Endothelial cell of umbilical vein (primary cell): ENCODE data around the gene INPP4B. TPM values are rescaled to one million over a fixed set of nuclear protein-coding genes. Genes with fewer than 3 reads are reported as not detected.

Source experiments
- BruUV-seq: library from RNA; stranded (reverse); fragments of 400-500 nt; replicated peaks from 2 replicates; lab custom pipeline; 2021; lab: Mats Ljungman, UMichigan
- CTCF ChIA-PET: fragments of 300-600, 350-600 bp; sonication (Branson Sonifier 250); formaldehyde crosslinking; loops from one replicate; lab custom pipeline; 2021; ENCODE audit warnings: antibody characterized with exemption, inconsistent platforms; lab: Charles Lee
- POLR2A ChIA-PET: fragments of 300-600, 350-600 bp; sonication (Branson Sonifier 250); formaldehyde crosslinking; loops from one replicate; lab custom pipeline; 2021; ENCODE audit warnings: antibody characterized with exemption, inconsistent platforms; lab: Charles Lee
- DNase-seq: peaks from one replicate; pipeline ENCODE4 v3.0.0-alpha.2; 2011; ENCODE audit warnings: low read depth, low spot score
- FAIRE-seq: peaks from 2 replicates; lab custom pipeline; 2011; peaks lifted over from hg19 to GRCh38; lab: Jason Lieb, UNC
- H2AFZ ChIP-seq: 2 replicates; pipeline ENCODE4 v1.6.0; 2012; ENCODE audit warnings: low read depth, low read length, control low read depth, inconsistent platforms
- H3K27ac ChIP-seq: 2 replicates; pipeline ENCODE4 v1.5.1; 2011; ENCODE audit warnings: low read depth, mild to moderate bottlenecking, control low read depth, low read length, moderate library complexity; ENCODE audit not compliant: insufficient read depth
- H3K27me3 ChIP-seq, 2 experiments: 2 replicates each; pipeline versions ENCODE4 v1.6.0 to v1.6.1; 2011; ENCODE audit warnings: low read length in 2 of 2, mixed read lengths in 1 of 2; ENCODE audit not compliant: control insufficient read depth in 2 of 2, insufficient read depth in 2 of 2
- H3K36me3 ChIP-seq, 2 experiments: 2 replicates in 1 of 2; 3 replicates in 1 of 2; pipeline ENCODE4 v1.5.1; 2011; ENCODE audit warnings: low read length in 2 of 2, mild to moderate bottlenecking in 1 of 2, moderate library complexity in 1 of 2; ENCODE audit not compliant: control insufficient read depth in 2 of 2, insufficient read depth in 2 of 2; ENCODE audit errors: extremely low read depth in 1 of 2
- H3K4me1 ChIP-seq: 3 replicates; pipeline ENCODE4 v1.5.1; 2011; ENCODE audit warnings: mild to moderate bottlenecking, low read length; ENCODE audit not compliant: control insufficient read depth, insufficient read depth; ENCODE audit errors: extremely low read depth
- H3K4me2 ChIP-seq: 2 replicates; pipeline ENCODE4 v1.6.1; 2011; ENCODE audit warnings: low read length, control low read depth, mixed read lengths; ENCODE audit not compliant: insufficient read depth
- H3K4me3 ChIP-seq, 3 experiments: fragments of 200-600 bp in 1 of 3; sonication (generic), shearing (Covaris generic) in 1 of 3; replicated peaks in 1 of 3; 2 replicates each; pipeline ENCODE4 v1.5.1; 2011 to 2016; ENCODE audit warnings: control low read depth in 3 of 3, low read length in 3 of 3, mild to moderate bottlenecking in 2 of 3, inconsistent platforms in 1 of 3, low read depth in 1 of 3, moderate library complexity in 1 of 3; ENCODE audit not compliant: insufficient read depth in 1 of 3
- H3K79me2 ChIP-seq: 2 replicates; pipeline ENCODE4 v1.6.0; 2012; ENCODE audit warnings: low read length, inconsistent platforms; ENCODE audit not compliant: control insufficient read depth, insufficient read depth
- H3K9ac ChIP-seq: replicated peaks from 2 replicates; pipeline ENCODE3; 2011; ENCODE audit warnings: low read length, control low read depth; ENCODE audit not compliant: insufficient read depth; ENCODE audit errors: extremely low read depth
- H3K9me1 ChIP-seq: replicated peaks from 3 replicates; pipeline ENCODE4 v1.6.0; 2011; ENCODE audit warnings: mild to moderate bottlenecking, low read length; ENCODE audit not compliant: control insufficient read depth, insufficient read depth; ENCODE audit errors: extremely low read depth
- H3K9me3 ChIP-seq: replicated peaks from 2 replicates; pipeline ENCODE4 v1.5.1; 2012; ENCODE audit warnings: low read length, inconsistent platforms; ENCODE audit not compliant: control insufficient read depth, insufficient read depth
- H4K20me1 ChIP-seq: replicated peaks from 2 replicates; pipeline ENCODE3; 2011; ENCODE audit warnings: mild to moderate bottlenecking, low read length; ENCODE audit not compliant: control insufficient read depth, insufficient read depth; ENCODE audit errors: extremely low read depth
- EZH2 ChIP-seq: IDR thresholded peaks from 2 replicates; pipeline ENCODE4 v1.6.1; 2012; ENCODE audit warnings: borderline replicate concordance, low read depth, mild to moderate bottlenecking, moderate library complexity, low read length, inconsistent platforms; ENCODE audit not compliant: severe bottlenecking
- FOS ChIP-seq: IDR thresholded peaks from 2 replicates; pipeline ENCODE4 v1.6.1; 2011; ENCODE audit warnings: mild to moderate bottlenecking, low read length, moderate library complexity, borderline replicate concordance; ENCODE audit not compliant: insufficient read depth
- GATA2 ChIP-seq: IDR thresholded peaks from 2 replicates; pipeline ENCODE4 v1.7.0; 2011; ENCODE audit warnings: low read depth, mild to moderate bottlenecking, moderate library complexity, mixed read lengths, low read length; ENCODE audit not compliant: insufficient read length, insufficient read depth
- JUN ChIP-seq: IDR thresholded peaks from 2 replicates; pipeline ENCODE4 v1.6.1; 2011; ENCODE audit warnings: borderline replicate concordance, low read depth; ENCODE audit not compliant: insufficient read length, insufficient read depth
- MYC ChIP-seq: IDR thresholded peaks from one replicate; pipeline ENCODE4 v1.6.1; 2011; ENCODE audit warnings: mild to moderate bottlenecking, low read depth, low read length
- POLR2A ChIP-seq: IDR thresholded peaks from 2 replicates; pipeline ENCODE4 v1.6.1; 2012; ENCODE audit warnings: low read depth, mild to moderate bottlenecking, control low read depth, low read length
- POLR2AphosphoS5 ChIP-seq: IDR thresholded peaks from 2 replicates; pipeline ENCODE4 v1.6.1; 2012; ENCODE audit warnings: low read depth, mild to moderate bottlenecking, control low read depth, low read length, moderate library complexity; ENCODE audit not compliant: insufficient read depth
- dilution Hi-C: fragments of 300-500 bp; cut with MboI; formaldehyde crosslinking; loops from one replicate; pipeline ENCODE4 v1.15.0; 2019; ENCODE audit warnings: low sequenced_read_pairs; ENCODE audit not compliant: extremely low pct_ligation_motif_present
- intact Hi-C: fragments of 100-400 bp; cut with micrococcal nuclease; formaldehyde crosslinking; loops from one replicate; pipeline ENCODE4 v1.10.0; 2022
- polyA plus RNA-seq, 4 experiments: library from polyadenylated mRNA; depleted of rRNA in 3 of 4; stranded (reverse) in 3 of 4; unstranded in 1 of 4; fragments of >200 nt; gene quantifications; 2 replicates each; pipeline versions ENCODE4 v1.2.1 to v1.2.3, GENCODE V29; 2011 to 2012; ENCODE audit warnings: missing spikeins in 1 of 4
- total RNA-seq: library from RNA; stranded (reverse); gene quantifications from 2 replicates; pipeline ENCODE4 v1.2.3, GENCODE V29; 2021
- TF ChIP-seq, protein P1 (sequence below), 2 donors: IDR thresholded peaks; 1 replicate in 1 of 2; 2 replicates in 1 of 2; pipeline ENCODE4 v1.5.1; 2011; ENCODE audit warnings: low read length in 2 of 2, mild to moderate bottlenecking in 2 of 2, moderate library complexity in 2 of 2, control low read depth in 1 of 2, inconsistent platforms in 1 of 2, low read depth in 1 of 2; ENCODE audit not compliant: insufficient read depth in 1 of 2; ENCODE audit errors: extremely low read depth in 1 of 2
- TF ChIP-seq, protein P2 (sequence below): IDR thresholded peaks from 2 replicates; pipeline ENCODE4 v1.6.1; 2011; ENCODE audit not compliant: insufficient read depth, insufficient read length

Gene INPP4B
- total and polyA plus RNA-seq, 2 donors (not counting 3 experiments of a cell fraction or from before 2014, with no cell fraction given), result 0.41 to 3.1 TPM

DNA sequence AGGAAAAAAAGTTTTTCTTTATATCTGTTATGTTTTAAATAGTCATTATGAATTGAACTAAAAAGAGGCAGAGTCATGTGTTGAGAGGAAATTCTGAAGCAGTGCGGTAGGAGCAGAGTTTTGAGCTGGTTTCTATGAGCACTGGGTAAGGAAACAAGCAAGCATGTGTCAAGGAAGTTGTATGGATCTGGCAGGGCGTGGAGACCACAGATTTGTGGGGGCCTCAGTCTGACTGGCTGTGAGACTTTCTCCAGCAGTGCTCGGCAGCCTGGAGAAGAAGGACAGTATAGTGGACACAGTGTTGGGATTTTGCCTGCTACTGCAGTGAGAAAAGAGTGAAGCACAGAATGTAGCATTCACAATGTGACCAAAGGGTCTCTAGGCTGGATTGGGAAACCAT lies 399.1 kb downstream of the INPP4B start:
- H4K20me1 ChIP-seq, result no peaks in the 10 kb centered on the region
- intact Hi-C loops (no loop called here), dilution Hi-C loops (no loop called here)
- no peaks in the 10 kb centered on the region for H3K9me1 ChIP-seq
- no peaks in the 10 kb centered on the region for H3K4me1 ChIP-seq
- BruUV-seq, result no TSS peak
- no peak overlapping the region for H3K4me3 ChIP-seq
- H3K36me3 ChIP-seq, result no peaks in the 10 kb centered on the region
- CTCF ChIA-PET, result interaction anchor here (1.2 to 1.5 kb wide), 2 partner anchors 9 to 19 kb away, joined by 4 read pairs; no protein-coding TSS in a partner anchor
- H3K27me3 ChIP-seq, result no peaks in the 10 kb centered on the region
- DNase-seq (no peak), FAIRE-seq (no peak)
- no peak overlapping the region for H2AFZ ChIP-seq
- H3K4me2 ChIP-seq, result no peak overlapping the region
- TF ChIP-seq EZH2 (no peak), JUN (no peak), GATA2 (no peak)
- TF ChIP-seq, protein P1, sequence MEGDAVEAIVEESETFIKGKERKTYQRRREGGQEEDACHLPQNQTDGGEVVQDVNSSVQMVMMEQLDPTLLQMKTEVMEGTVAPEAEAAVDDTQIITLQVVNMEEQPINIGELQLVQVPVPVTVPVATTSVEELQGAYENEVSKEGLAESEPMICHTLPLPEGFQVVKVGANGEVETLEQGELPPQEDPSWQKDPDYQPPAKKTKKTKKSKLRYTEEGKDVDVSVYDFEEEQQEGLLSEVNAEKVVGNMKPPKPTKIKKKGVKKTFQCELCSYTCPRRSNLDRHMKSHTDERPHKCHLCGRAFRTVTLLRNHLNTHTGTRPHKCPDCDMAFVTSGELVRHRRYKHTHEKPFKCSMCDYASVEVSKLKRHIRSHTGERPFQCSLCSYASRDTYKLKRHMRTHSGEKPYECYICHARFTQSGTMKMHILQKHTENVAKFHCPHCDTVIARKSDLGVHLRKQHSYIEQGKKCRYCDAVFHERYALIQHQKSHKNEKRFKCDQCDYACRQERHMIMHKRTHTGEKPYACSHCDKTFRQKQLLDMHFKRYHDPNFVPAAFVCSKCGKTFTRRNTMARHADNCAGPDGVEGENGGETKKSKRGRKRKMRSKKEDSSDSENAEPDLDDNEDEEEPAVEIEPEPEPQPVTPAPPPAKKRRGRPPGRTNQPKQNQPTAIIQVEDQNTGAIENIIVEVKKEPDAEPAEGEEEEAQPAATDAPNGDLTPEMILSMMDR (IDR thresholded peaks at IDR 0.05; ENCODE audit: extremely low read depth in 1 of 2, insufficient read depth in 1 of 2, low read depth in 1 of 2, low read length in 2 of 2), result no peak
- H3K79me2 ChIP-seq, result no peaks in the 10 kb centered on the region
- H3K9me3 ChIP-seq, result no peaks in the 10 kb centered on the region
- H3K27ac ChIP-seq, result no peak overlapping the region
- no peak overlapping the region for H3K9ac ChIP-seq
- POLR2A ChIA-PET, result no interaction called here

DNA sequence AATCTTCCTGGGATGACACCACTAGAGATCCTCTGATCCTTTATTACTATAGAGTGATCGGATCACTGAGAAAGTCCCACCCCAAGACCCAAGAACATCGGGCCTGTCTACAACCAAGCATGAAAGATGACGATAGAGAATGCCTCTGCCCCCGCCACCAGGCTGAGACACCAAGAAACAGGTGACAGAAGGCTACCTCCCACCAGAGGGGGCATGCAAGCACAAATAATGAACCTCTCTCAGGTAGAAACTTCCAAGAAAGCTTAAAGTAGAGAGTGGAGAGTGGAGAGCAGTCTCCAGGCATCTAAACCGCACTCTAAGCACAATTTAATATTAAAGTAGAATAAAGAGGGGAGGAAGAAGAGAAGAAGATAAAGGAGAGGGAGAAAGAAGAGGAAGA lies 402.6 kb downstream of the INPP4B start:
- H3K4me1 ChIP-seq, result no peaks in the 10 kb centered on the region
- no peak overlapping the region for H2AFZ ChIP-seq
- H4K20me1 ChIP-seq, result no peaks in the 10 kb centered on the region
- no TSS peak for BruUV-seq
- no peak overlapping the region for H3K27ac ChIP-seq
- TF ChIP-seq JUN, result no peak
- no peak for TF ChIP-seq POLR2AphosphoS5
- no peak for TF ChIP-seq FOS
- TF ChIP-seq, protein P2, sequence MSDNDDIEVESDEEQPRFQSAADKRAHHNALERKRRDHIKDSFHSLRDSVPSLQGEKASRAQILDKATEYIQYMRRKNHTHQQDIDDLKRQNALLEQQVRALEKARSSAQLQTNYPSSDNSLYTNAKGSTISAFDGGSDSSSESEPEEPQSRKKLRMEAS, result no peak
- no peak for TF ChIP-seq POLR2A
- no peak for TF ChIP-seq MYC
- no peaks in the 10 kb centered on the region for H3K9me3 ChIP-seq
- H3K4me3 ChIP-seq, result no peak overlapping the region
- dilution Hi-C loops, result no loop called here
- CTCF ChIA-PET, result no interaction called here
- H3K9me1 ChIP-seq, result no peaks in the 10 kb centered on the region
- POLR2A ChIA-PET, result no interaction called here
- intact Hi-C loops, result no loop called here
- H3K36me3 ChIP-seq, result no peaks in the 10 kb centered on the region
- no peak overlapping the region for H3K9ac ChIP-seq
- H3K79me2 ChIP-seq, result no peaks in the 10 kb centered on the region
- DNase-seq, result no peak
- H3K27me3 ChIP-seq, result no peaks in the 10 kb centered on the region
- FAIRE-seq, result no peak
- H3K4me2 ChIP-seq, result no peak overlapping the region
